K562 (cell line): Measurements from ENCODE around the gene FN1. TPM values are rescaled to one million over a fixed set of nuclear protein-coding genes. Genes with fewer than 3 reads are reported as not detected.

Experiments
- ATAC-seq: fragments of 200-7000 bp; cut with Tn5 transposase; 3 replicates; pipeline ENCODE4 v1.9.1; 2020; ENCODE audit warnings: moderate library complexity
- BruUV-seq: library from RNA; stranded (reverse); fragments of 400-500 nt; replicated peaks from 2 replicates; lab custom pipeline; 2021; lab: Mats Ljungman, UMichigan
- CTCF ChIA-PET: fragments of 300-600 bp; formaldehyde crosslinking; extraction: SDS; loops from one replicate; lab custom pipeline; 2021; ENCODE audit warnings: low intra/inter-chr PET ratio; lab: Yijun Ruan, JAX
- POLR2A ChIA-PET: fragments of 300-600, 350-650 bp; sonication (Branson Sonifier 250); formaldehyde crosslinking; extraction: SDS; loops from one replicate; lab custom pipeline; 2021; ENCODE audit warnings: antibody characterized with exemption, inconsistent platforms; lab: Yijun Ruan, JAX
- DNase-seq, 4 experiments: peaks; one replicate each; pipeline versions ENCODE4 v3.0.0 to v3.0.0-alpha.2; 2011 to 2018; ENCODE audit warnings: low spot score in 3 of 4, mixed read lengths in 3 of 4; ENCODE audit errors: extremely low read depth in 1 of 4
- FAIRE-seq: peaks from 2 replicates; lab custom pipeline; 2011; peaks lifted over from hg19 to GRCh38; lab: Jason Lieb, UNC
- H2AFZ ChIP-seq: 2 replicates; pipeline ENCODE4 v1.6.0; 2011; ENCODE audit warnings: low read depth, low read length, control low read depth, inconsistent platforms
- H3K27ac ChIP-seq: fragments of 200-600 bp; 3 replicates; pipeline ENCODE4 v1.8.0; 2011; ENCODE audit warnings: low read depth, mild to moderate bottlenecking, control low read depth, inconsistent platforms, low read length, moderate library complexity, mixed read lengths; ENCODE audit errors: extremely low read depth
- H3K27me3 ChIP-seq, 2 experiments: fragments of 300-600 bp in 1 of 2; 2 replicates in 1 of 2; 3 replicates in 1 of 2; pipeline versions ENCODE4 v1.6.0 to v1.8.0; 2011; ENCODE audit warnings: inconsistent platforms in 2 of 2, low read length in 2 of 2, mild to moderate bottlenecking in 1 of 2, mixed read lengths in 1 of 2, moderate library complexity in 1 of 2; ENCODE audit not compliant: control insufficient read depth in 2 of 2, insufficient read depth in 2 of 2
- H3K36me3 ChIP-seq: fragments of 300-600 bp; 3 replicates; pipeline ENCODE4 v1.8.0; 2011; ENCODE audit warnings: mild to moderate bottlenecking, low read length, inconsistent platforms; ENCODE audit not compliant: control insufficient read depth, insufficient read depth
- H3K4me1 ChIP-seq, 2 experiments: fragments of 200-600 bp in 1 of 2; replicated peaks in 1 of 2; 2 replicates in 1 of 2; 3 replicates in 1 of 2; pipeline versions ENCODE4 v1.5.1 to v1.8.0; 2011; ENCODE audit warnings: inconsistent platforms in 2 of 2, low read length in 2 of 2, mild to moderate bottlenecking in 1 of 2, mixed read lengths in 1 of 2, moderate library complexity in 1 of 2; ENCODE audit not compliant: control insufficient read depth in 2 of 2, insufficient read depth in 2 of 2
- H3K4me2 ChIP-seq: 2 replicates; pipeline ENCODE4 v1.6.1; 2011; ENCODE audit warnings: low read length, control low read depth, inconsistent platforms, mixed read lengths; ENCODE audit not compliant: insufficient read depth
- H3K4me3 ChIP-seq: fragments of 200-600 bp; sonication (generic), shearing (Covaris generic); 2 replicates; pipeline ENCODE4 v1.5.1; 2016; ENCODE audit warnings: control low read depth, inconsistent platforms
- H3K79me2 ChIP-seq: fragments of 200-600 bp; 3 replicates; pipeline ENCODE4 v1.8.0; 2011; ENCODE audit warnings: low read length, inconsistent platforms; ENCODE audit not compliant: control insufficient read depth, insufficient read depth
- H3K9ac ChIP-seq, 2 experiments: 2 replicates each; pipeline versions ENCODE4 v1.6.0 to v1.6.1; 2011; ENCODE audit warnings: low read depth in 2 of 2, low read length in 2 of 2, control low read depth in 1 of 2, inconsistent platforms in 1 of 2, mild to moderate bottlenecking in 1 of 2, mixed read lengths in 1 of 2; ENCODE audit not compliant: insufficient read depth in 1 of 2
- H3K9me1 ChIP-seq: one replicate; pipeline ENCODE4 v1.6.0; 2011; ENCODE audit warnings: inconsistent platforms, mild to moderate bottlenecking, low read length, moderate library complexity; ENCODE audit not compliant: control insufficient read depth, insufficient read depth
- H3K9me3 ChIP-seq: replicated peaks from 2 replicates; pipeline ENCODE4 v1.5.1; 2011; ENCODE audit warnings: low read depth, low read length, inconsistent platforms; ENCODE audit not compliant: control insufficient read depth, insufficient read depth
- H4K20me1 ChIP-seq: replicated peaks from 2 replicates; pipeline ENCODE4 v1.6.1; 2011; ENCODE audit warnings: low read length, inconsistent platforms, mixed read lengths; ENCODE audit not compliant: control insufficient read depth, insufficient read depth
- ARID1B ChIP-seq: fragments of 450-650 bp; IDR thresholded peaks from 2 replicates; pipeline ENCODE4 v1.6.1; 2016; ENCODE audit warnings: antibody characterized with exemption, mild to moderate bottlenecking, inconsistent platforms
- BRF1 ChIP-seq: IDR thresholded peaks from 3 replicates; pipeline ENCODE4 v1.6.1; 2011; ENCODE audit warnings: borderline replicate concordance, mild to moderate bottlenecking; ENCODE audit not compliant: insufficient read length; ENCODE audit errors: extremely low read depth
- CBFA2T3 ChIP-seq: fragments of 450-650 bp; IDR thresholded peaks from 2 replicates; pipeline ENCODE4 v1.6.1; 2017
- WGBS: fragments of 100-300 bp; shearing (Covaris generic); methylation state at CpG from one replicate; pipeline ENCODE4 v1.1.6; 2016; ENCODE audit warnings: low coverage, mixed read lengths; ENCODE audit not compliant: insufficient coverage; ENCODE audit errors: missing lambda C conversion rate; 5-methylcytosine and 5-hydroxymethylcytosine counted together
- in situ Hi-C: fragments of 300-500 bp; cut with MboI; formaldehyde crosslinking; loops from 4 replicates; pipeline ENCODE4 v1.15.0; 2018; ENCODE audit warnings: inconsistent platforms, mixed read lengths
- intact Hi-C: fragments of 100-400 bp; cut with micrococcal nuclease; formaldehyde crosslinking; loops from 2 replicates; pipeline ENCODE4 v1.14.2; 2022
- polyA plus RNA-seq, 8 experiments: library from polyadenylated mRNA; depleted of rRNA in 4 of 8; stranded (reverse) in 5 of 8; unstranded in 3 of 8; fragments of >200 nt; fragmentation: Nextera tagmentation in 2 of 8; fragmentation: Illumina TruSeq in 1 of 8; extraction: Ambion mirVana in 2 of 8; extraction: Trizol in 1 of 8; gene quantifications; 2 replicates each; pipeline versions ENCODE4 v1.2.1 to v1.2.3, GENCODE V29; 2011 to 2014; ENCODE audit warnings: inconsistent platforms in 1 of 8, missing spikeins in 1 of 8
- total RNA-seq, 7 experiments: library from RNA; depleted of rRNA in 6 of 7; stranded (reverse); fragments of >200 nt in 6 of 7; fragmentation: Illumina TruSeq in 2 of 7; extraction: Trizol in 2 of 7; gene quantifications; 2 replicates each; pipeline versions ENCODE4 v1.2.1 to v1.2.3, GENCODE V29; 2011 to 2021; ENCODE audit warnings: low replicate concordance in 1 of 7
- TF ChIP-seq, protein P1 (sequence below): fragments of 450-650 bp; IDR thresholded peaks from 2 replicates; pipeline ENCODE4 v1.6.1; 2016

Gene FN1
- total and polyA plus RNA-seq, 9 of the 15 experiments (the other 6 are each of a cell fraction or from before 2014, with no cell fraction given) = 7.4 to 19.1 (median 11.2) TPM

DNA sequence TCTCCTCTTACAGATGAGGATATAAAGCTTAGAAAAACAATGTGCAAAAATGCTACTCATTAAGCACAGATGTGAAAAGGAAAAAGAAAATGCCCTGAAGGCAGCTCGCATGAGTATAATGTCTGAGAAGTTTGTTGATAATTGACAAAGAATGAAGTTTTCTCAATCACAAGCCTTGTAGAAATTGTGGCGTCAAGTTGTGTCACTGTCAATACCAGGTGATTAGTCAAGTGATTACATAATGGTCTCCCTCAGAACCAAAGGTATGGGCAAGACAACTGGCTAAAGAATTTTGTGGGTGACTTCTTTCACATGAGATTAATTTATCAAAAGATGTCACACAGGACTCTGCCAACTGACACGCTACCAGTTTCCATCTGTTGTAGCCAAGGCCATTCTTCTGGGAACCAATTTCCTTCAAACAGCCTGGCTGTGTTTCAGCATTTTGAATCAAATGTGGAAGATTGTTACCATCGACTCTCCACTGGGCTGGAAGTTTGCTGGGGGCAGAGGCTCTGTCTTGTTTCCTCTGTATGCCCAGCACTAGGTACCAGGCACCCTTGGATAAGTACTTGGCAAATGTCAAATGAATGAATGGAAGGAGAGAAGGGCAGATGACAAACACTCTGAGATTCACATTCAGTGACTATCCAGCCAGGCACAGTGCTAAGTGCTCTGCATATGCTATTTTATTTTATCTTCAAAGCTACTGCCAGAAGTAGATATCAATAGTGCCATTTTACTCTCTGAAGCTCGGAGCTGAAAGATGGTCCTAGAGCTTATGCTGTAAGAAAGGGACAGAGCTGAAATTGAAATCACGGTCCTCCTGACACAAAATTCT, 5.9 kb upstream of the FN1 start:
- ATAC-seq (peak; percentile 71), FAIRE-seq (no peak), DNase-seq (no peak)
- CTCF ChIA-PET = no interaction called here
- peaks cover 0 to 9% of the 10 kb centered on the region in 2 experiments; a peak in 3 of 5 replicates for H3K4me1 ChIP-seq
- TF ChIP-seq ARID1B (0 out of 2 replicates have a peak, but pooled peaks have one; percentile 8), BRF1 (no peak), CBFA2T3 (peak; percentile 27; the same call in 1 of the 2 replicates)
- TF ChIP-seq, protein P1, sequence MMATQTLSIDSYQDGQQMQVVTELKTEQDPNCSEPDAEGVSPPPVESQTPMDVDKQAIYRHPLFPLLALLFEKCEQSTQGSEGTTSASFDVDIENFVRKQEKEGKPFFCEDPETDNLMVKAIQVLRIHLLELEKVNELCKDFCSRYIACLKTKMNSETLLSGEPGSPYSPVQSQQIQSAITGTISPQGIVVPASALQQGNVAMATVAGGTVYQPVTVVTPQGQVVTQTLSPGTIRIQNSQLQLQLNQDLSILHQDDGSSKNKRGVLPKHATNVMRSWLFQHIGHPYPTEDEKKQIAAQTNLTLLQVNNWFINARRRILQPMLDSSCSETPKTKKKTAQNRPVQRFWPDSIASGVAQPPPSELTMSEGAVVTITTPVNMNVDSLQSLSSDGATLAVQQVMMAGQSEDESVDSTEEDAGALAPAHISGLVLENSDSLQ = 0 out of 2 replicates have a peak, but pooled peaks have one; percentile 6
- POLR2A ChIA-PET = no interaction called here
- H3K9me1 ChIP-seq = no peaks in the 10 kb centered on the region
- no TSS peak for BruUV-seq
- H3K79me2 ChIP-seq = no peaks in the 10 kb centered on the region
- H2AFZ ChIP-seq = peak overlapping the region; percentile 85
- H3K9me3 ChIP-seq = no peaks in the 10 kb centered on the region
- intact Hi-C loops (loop anchor here (5.0 to 10.0 kb wide), 2 partner anchors 157 to 481 kb away; no protein-coding TSS in a partner anchor), in situ Hi-C loops (no loop called here)
- no peak overlapping the region for H3K4me3 ChIP-seq
- H4K20me1 ChIP-seq = no peaks in the 10 kb centered on the region
- peak overlapping the region; percentile 61; the same call in 1 of the 3 replicates for H3K27ac ChIP-seq
- no peaks in the 10 kb centered on the region for H3K27me3 ChIP-seq
- H3K36me3 ChIP-seq = no peaks in the 10 kb centered on the region
- H3K4me2 ChIP-seq = peak overlapping the region; percentile 46
- WGBS = 32% methylated on average over 6 of the region's 6 CpGs
- H3K9ac ChIP-seq = no peak overlapping the region; a peak in 1 of 4 replicates
